ENCODE data around the gene MRGPRF.

DNA sequence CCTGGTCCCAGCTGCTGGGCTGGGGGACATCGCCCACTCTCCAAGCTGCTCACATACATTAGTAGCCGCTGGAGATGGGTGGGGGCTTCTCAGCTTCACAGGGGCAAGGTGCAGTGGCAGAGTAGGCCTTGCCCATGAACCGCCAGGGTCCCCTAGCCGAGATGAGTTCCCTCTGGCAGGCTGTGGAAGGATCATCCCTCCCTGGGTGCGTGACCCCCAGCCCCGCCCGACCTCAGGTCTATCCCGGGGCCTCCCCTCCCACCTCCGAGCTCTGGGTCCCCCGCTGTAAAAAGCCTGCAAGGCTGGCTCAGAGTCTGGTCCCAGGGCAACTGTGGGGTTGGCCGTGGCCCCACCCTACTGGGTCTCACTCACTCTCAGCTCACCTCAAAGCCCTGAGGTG, 20.4 kb upstream of the MRGPRF start:
- TF ChIP-seq, protein P1, sequence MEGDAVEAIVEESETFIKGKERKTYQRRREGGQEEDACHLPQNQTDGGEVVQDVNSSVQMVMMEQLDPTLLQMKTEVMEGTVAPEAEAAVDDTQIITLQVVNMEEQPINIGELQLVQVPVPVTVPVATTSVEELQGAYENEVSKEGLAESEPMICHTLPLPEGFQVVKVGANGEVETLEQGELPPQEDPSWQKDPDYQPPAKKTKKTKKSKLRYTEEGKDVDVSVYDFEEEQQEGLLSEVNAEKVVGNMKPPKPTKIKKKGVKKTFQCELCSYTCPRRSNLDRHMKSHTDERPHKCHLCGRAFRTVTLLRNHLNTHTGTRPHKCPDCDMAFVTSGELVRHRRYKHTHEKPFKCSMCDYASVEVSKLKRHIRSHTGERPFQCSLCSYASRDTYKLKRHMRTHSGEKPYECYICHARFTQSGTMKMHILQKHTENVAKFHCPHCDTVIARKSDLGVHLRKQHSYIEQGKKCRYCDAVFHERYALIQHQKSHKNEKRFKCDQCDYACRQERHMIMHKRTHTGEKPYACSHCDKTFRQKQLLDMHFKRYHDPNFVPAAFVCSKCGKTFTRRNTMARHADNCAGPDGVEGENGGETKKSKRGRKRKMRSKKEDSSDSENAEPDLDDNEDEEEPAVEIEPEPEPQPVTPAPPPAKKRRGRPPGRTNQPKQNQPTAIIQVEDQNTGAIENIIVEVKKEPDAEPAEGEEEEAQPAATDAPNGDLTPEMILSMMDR (IDR thresholded peaks at IDR 0.05): no peak
- TF ChIP-seq POLR2A (IDR thresholded peaks at IDR 0.05) (no peak), POLR2AphosphoS5 (IDR thresholded peaks at IDR 0.05) (no peak)

Measured in breast epithelium (tissue), 3 donors.